ENCODE data around the gene MTRR. TPM values are rescaled to one million over a fixed set of nuclear protein-coding genes. Genes with fewer than 3 reads are reported as not detected.

MTRR gene
- total RNA-seq, 2 donors from 2014 or later = 34.5 to 64.6 TPM

GRCh38 chr5:7872517-7873130 is 3.7 kb downstream of the MTRR start:
- Histone ChIP-seq H3K27me3 (replicated peaks; ENCODE audit: insufficient read depth) (no peaks in the 10 kb centered on the region), H3K36me3 (no peaks in the 10 kb centered on the region), H3K27ac (no peak overlapping the region), H3K4me3 (no peak overlapping the region), H3K4me1 (replicated peaks) (peaks cover 4% of the 10 kb centered on the region), H3K9me3 (no peaks in the 10 kb centered on the region)
- 78% methylated on average over 4 of the region's 4 CpGs for WGBS
- DNase-seq (ENCODE audit: low spot score) = no peak
- TF ChIP-seq POLR2AphosphoS5 (IDR thresholded peaks at IDR 0.05) = no peak
- no peak for TF ChIP-seq POLR2A (IDR thresholded peaks at IDR 0.05)
- no peak for TF ChIP-seq CTCF (IDR thresholded peaks at IDR 0.05)
- intact Hi-C loops (cut with DNase I) = no loop called here

DNA sequence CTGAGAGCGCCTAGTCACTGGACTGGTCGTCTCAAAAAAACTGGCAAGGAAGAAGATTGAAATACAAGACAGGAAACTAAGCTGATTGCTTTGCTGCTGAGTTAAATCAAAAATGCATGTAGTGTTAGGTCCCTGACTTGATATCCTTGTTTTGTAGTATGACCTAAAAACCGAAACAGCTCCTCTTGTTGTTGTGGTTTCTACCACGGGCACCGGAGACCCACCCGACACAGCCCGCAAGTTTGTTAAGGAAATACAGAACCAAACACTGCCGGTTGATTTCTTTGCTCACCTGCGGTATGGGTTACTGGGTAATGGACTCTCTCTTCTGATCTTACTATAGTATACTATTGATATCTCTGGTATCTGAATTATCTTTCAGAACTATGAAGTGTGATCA is 4.3 kb downstream of the MTRR start:
- intact Hi-C loops (cut with DNase I) = no loop called here
- WGBS = 88% methylated on average over 9 of the region's 9 CpGs
- no peaks in the 10 kb centered on the region for H3K27me3 ChIP-seq (replicated peaks; ENCODE audit: insufficient read depth)
- H3K36me3 ChIP-seq = no peaks in the 10 kb centered on the region
- DNase-seq (ENCODE audit: low spot score) = no peak
- TF ChIP-seq CTCF (IDR thresholded peaks at IDR 0.05) (no peak), POLR2A (IDR thresholded peaks at IDR 0.05) (no peak), POLR2AphosphoS5 (IDR thresholded peaks at IDR 0.05) (no peak)
- no peak overlapping the region for H3K27ac ChIP-seq
- no peak overlapping the region for H3K4me3 ChIP-seq
- no peaks in the 10 kb centered on the region for H3K9me3 ChIP-seq
- H3K4me1 ChIP-seq (replicated peaks) = peaks cover 4% of the 10 kb centered on the region

GRCh38 chr5:7874639-7875038 is 5.7 kb downstream of the MTRR start:
- H3K27me3 ChIP-seq (replicated peaks; ENCODE audit: insufficient read depth) = no peaks in the 10 kb centered on the region
- no peak for TF ChIP-seq CTCF (IDR thresholded peaks at IDR 0.05)
- TF ChIP-seq POLR2A (IDR thresholded peaks at IDR 0.05) = no peak
- no peak overlapping the region for H3K4me3 ChIP-seq
- no peaks in the 10 kb centered on the region for H3K36me3 ChIP-seq
- intact Hi-C loops (cut with DNase I) = no loop called here
- 92% methylated on average over 2 of the region's 2 CpGs for WGBS
- DNase-seq (ENCODE audit: low spot score) = no peak
- no peaks in the 10 kb centered on the region for H3K9me3 ChIP-seq
- H3K27ac ChIP-seq = no peak overlapping the region
- H3K4me1 ChIP-seq (replicated peaks) = peaks cover 4% of the 10 kb centered on the region

DNA sequence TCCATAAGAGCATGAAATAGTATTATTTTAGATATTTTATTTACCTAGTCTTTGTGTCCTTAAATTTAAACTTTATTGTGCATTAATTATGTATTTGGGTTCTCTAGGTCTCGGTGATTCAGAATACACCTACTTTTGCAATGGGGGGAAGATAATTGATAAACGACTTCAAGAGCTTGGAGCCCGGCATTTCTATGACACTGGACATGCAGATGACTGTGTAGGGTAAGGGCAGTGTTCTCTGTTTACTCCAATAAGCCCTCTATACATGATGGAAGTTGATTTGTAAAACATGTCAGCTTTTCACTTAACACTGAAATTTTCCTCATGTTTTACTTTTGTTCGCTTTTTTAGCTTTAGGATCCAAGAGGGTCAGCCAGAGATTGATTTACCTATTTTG is 6.2 kb downstream of the MTRR start:
- TF ChIP-seq POLR2AphosphoS5 (IDR thresholded peaks at IDR 0.05) (no peak), CTCF (IDR thresholded peaks at IDR 0.05) (no peak), POLR2A (IDR thresholded peaks at IDR 0.05) (no peak)
- no peak for DNase-seq (ENCODE audit: low spot score)
- intact Hi-C loops (cut with DNase I) = no loop called here
- H3K4me1 ChIP-seq (replicated peaks) = peaks cover 3% of the 10 kb centered on the region
- H3K9me3 ChIP-seq = no peaks in the 10 kb centered on the region
- no peaks in the 10 kb centered on the region for H3K27me3 ChIP-seq (replicated peaks; ENCODE audit: insufficient read depth)
- no peak overlapping the region for H3K4me3 ChIP-seq
- 94% methylated on average over 4 of the region's 4 CpGs for whole genome bisulfite sequencing
- no peak overlapping the region for H3K27ac ChIP-seq
- no peaks in the 10 kb centered on the region for H3K36me3 ChIP-seq

- TF ChIP-seq POLR2A (IDR thresholded peaks at IDR 0.05) (no peak), CTCF (IDR thresholded peaks at IDR 0.05) (no peak), POLR2AphosphoS5 (IDR thresholded peaks at IDR 0.05) (no peak)
- no peaks in the 10 kb centered on the region for H3K27me3 ChIP-seq (replicated peaks; ENCODE audit: insufficient read depth)
- H3K27ac ChIP-seq = no peak overlapping the region
- intact Hi-C loops (cut with DNase I) = no loop called here
- 79% methylated on average over 3 of the region's 3 CpGs for WGBS
- H3K9me3 ChIP-seq = no peaks in the 10 kb centered on the region
- no peak for DNase-seq (ENCODE audit: low spot score)
- H3K4me1 ChIP-seq (replicated peaks) = no peaks in the 10 kb centered on the region
- no peak overlapping the region for H3K4me3 ChIP-seq
- no peaks in the 10 kb centered on the region for H3K36me3 ChIP-seq
Measured at GRCh38 chr5:7876867-7877266, 7.9 kb downstream of the MTRR start.

Data from prostate gland (tissue), 2 donors.